GM23338 (cell line): ENCODE measurements around the gene OGA. TPM values are rescaled to one million over a fixed set of nuclear protein-coding genes. Genes with fewer than 3 reads are reported as not detected.

Experiments
- ATAC-seq: fragments of 200-7000 bp; cut with Tn5 transposase; 3 replicates; pipeline ENCODE4 v1.9.1; 2020
- DNase-seq: peaks from one replicate; pipeline ENCODE4 v3.0.0-alpha.2; 2015; ENCODE audit warnings: low spot score
- H2AFZ ChIP-seq: fragments of 200-600 bp; sonication (generic); 2 replicates; pipeline ENCODE4 v1.8.0; 2016; ENCODE audit warnings: antibody characterized with exemption, mild to moderate bottlenecking, moderate library complexity
- H3F3A ChIP-seq: fragments of 200-600 bp; sonication (generic); replicated peaks from 2 replicates; pipeline ENCODE4 v1.8.0; 2017; ENCODE audit warnings: antibody characterized with exemption, mixed run types, low read depth
- H3K27ac ChIP-seq: fragments of 200-600 bp; sonication (generic); 2 replicates; pipeline ENCODE4 v1.6.1; 2016; ENCODE audit warnings: low read depth
- H3K27me3 ChIP-seq: fragments of 200-600 bp; sonication (generic); 2 replicates; pipeline ENCODE4 v1.8.0; 2016; ENCODE audit warnings: mild to moderate bottlenecking, mixed run types, moderate library complexity; ENCODE audit not compliant: insufficient read depth
- H3K36me3 ChIP-seq: fragments of 200-600 bp; sonication (generic); 2 replicates; pipeline ENCODE4 v1.8.0; 2016; ENCODE audit warnings: mild to moderate bottlenecking; ENCODE audit not compliant: insufficient read depth
- H3K4me1 ChIP-seq: fragments of 200-600 bp; sonication (generic); 2 replicates; pipeline ENCODE4 v1.8.0; 2016; ENCODE audit warnings: mild to moderate bottlenecking, moderate library complexity; ENCODE audit not compliant: insufficient read depth
- H3K4me2 ChIP-seq: fragments of 200-600 bp; sonication (generic); 2 replicates; pipeline ENCODE4 v1.7.1; 2017; ENCODE audit warnings: mixed run types
- H3K4me3 ChIP-seq: fragments of 200-600 bp; sonication (generic); 2 replicates; pipeline ENCODE4 v1.6.1; 2016; ENCODE audit warnings: mixed run types
- H3K79me2 ChIP-seq: fragments of 200-600 bp; sonication (generic); replicated peaks from 2 replicates; pipeline ENCODE4 v1.8.0; 2017; ENCODE audit warnings: mild to moderate bottlenecking; ENCODE audit not compliant: insufficient read depth
- H3K9me2 ChIP-seq: fragments of 200-600 bp; sonication (generic); 2 replicates; pipeline ENCODE4 v1.8.0; 2017; ENCODE audit not compliant: insufficient read depth
- H4K20me1 ChIP-seq: fragments of 200-600 bp; sonication (generic); replicated peaks from 2 replicates; pipeline ENCODE4 v1.8.0; 2017; ENCODE audit warnings: mild to moderate bottlenecking; ENCODE audit not compliant: insufficient read depth
- H3K27ac Mint-ChIP-seq: 2 replicates; pipeline ENCODE4 v1.8.0; 2020; ENCODE audit warnings: inconsistent platforms, mild to moderate bottlenecking, moderate library complexity, mixed read lengths
- H3K27me3 Mint-ChIP-seq: 3 replicates; pipeline ENCODE4 v1.8.0; 2022; ENCODE audit warnings: low read depth, mild to moderate bottlenecking, moderate library complexity, mixed read lengths, inconsistent platforms; ENCODE audit not compliant: insufficient read depth, poor library complexity
- H3K36me3 Mint-ChIP-seq: 3 replicates; pipeline ENCODE4 v1.8.0; 2021; ENCODE audit warnings: low read depth, mild to moderate bottlenecking, inconsistent platforms, moderate library complexity, mixed read lengths
- H3K4me1 Mint-ChIP-seq: 3 replicates; pipeline ENCODE4 v1.8.0; 2020; ENCODE audit warnings: mild to moderate bottlenecking, inconsistent platforms, mixed read lengths
- H3K4me3 Mint-ChIP-seq: 3 replicates; pipeline ENCODE4 v1.8.0; 2021; ENCODE audit warnings: moderate library complexity, mild to moderate bottlenecking, inconsistent platforms, mixed read lengths
- H3K9me3 Mint-ChIP-seq: 3 replicates; pipeline ENCODE4 v1.8.0; 2020; ENCODE audit warnings: moderate library complexity, mild to moderate bottlenecking, inconsistent platforms, mixed read lengths
- EZH2 ChIP-seq: fragments of 200-600 bp; sonication (generic); IDR thresholded peaks from one replicate; pipeline ENCODE4 v1.8.0; 2017; ENCODE audit warnings: antibody characterized with exemption, mild to moderate bottlenecking, low read depth; ENCODE audit not compliant: unreplicated experiment
- EZH2phosphoT487 ChIP-seq: fragments of 200-600 bp; sonication (generic); IDR thresholded peaks from one replicate; pipeline ENCODE4 v1.8.1; 2018; ENCODE audit warnings: antibody characterized with exemption; ENCODE audit not compliant: unreplicated experiment
- POLR2AphosphoS5 ChIP-seq: IDR thresholded peaks from 2 replicates; pipeline ENCODE4 v1.6.1; 2016; ENCODE audit warnings: antibody characterized with exemption, low read depth
- polyA plus RNA-seq: library from polyadenylated mRNA; unstranded; fragments of >200 nt; fragmentation: Nextera tagmentation; extraction: Ambion mirVana; gene quantifications from 2 replicates; pipeline ENCODE4 v1.2.1, GENCODE V29; 2016
- total RNA-seq: library from RNA; depleted of rRNA; stranded (reverse); fragments of >200 nt; shearing (Covaris generic); gene quantifications from 2 replicates; pipeline ENCODE4 v1.2.3, GENCODE V29; 2014
- TF ChIP-seq, protein P1 (sequence below): IDR thresholded peaks from one replicate; pipeline ENCODE4 v1.6.1; 2018; ENCODE audit warnings: antibody characterized with exemption; ENCODE audit not compliant: unreplicated experiment
- TF ChIP-seq, protein P2 (sequence below): IDR thresholded peaks from 2 replicates; pipeline ENCODE4 v1.6.1; 2016; ENCODE audit warnings: antibody characterized with exemption

The OGA gene
- total and polyA plus RNA-seq, 2 experiments from 2014 or later = 68.4 to 131 TPM

DNA sequence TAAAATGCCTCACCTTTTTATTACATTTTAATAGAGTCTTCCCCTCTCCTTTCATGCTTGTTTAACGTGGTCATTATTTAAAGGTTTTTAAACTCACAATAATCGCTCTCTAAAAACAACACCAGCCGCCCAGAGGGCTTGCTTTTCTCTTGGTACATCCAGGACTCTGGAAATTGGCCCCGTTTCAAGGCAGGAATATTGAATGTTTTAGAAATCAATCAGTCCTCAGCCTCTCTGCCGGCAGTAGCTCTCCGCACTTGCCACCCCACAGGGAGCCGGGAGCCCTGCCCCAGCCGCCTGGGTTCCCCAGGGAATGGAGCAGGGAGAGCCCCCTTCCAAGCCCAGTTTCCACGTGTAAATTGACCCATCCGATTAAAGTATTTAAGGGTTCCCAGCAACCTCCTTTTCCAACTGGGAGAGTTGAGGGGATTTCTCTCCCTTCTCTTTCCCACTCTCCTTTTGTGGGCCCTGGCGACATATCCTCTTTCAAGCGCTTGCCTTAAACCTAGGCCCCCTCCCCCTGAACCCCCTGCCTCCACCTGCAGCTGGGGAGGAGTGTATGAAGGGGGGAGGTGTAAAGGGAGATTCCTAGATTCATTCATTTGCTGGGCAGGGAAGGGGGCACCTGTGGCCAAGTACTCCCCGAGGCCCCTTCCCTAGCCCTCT is 44.2 kb downstream of the OGA start (continued):
- TF ChIP-seq, protein P1, sequence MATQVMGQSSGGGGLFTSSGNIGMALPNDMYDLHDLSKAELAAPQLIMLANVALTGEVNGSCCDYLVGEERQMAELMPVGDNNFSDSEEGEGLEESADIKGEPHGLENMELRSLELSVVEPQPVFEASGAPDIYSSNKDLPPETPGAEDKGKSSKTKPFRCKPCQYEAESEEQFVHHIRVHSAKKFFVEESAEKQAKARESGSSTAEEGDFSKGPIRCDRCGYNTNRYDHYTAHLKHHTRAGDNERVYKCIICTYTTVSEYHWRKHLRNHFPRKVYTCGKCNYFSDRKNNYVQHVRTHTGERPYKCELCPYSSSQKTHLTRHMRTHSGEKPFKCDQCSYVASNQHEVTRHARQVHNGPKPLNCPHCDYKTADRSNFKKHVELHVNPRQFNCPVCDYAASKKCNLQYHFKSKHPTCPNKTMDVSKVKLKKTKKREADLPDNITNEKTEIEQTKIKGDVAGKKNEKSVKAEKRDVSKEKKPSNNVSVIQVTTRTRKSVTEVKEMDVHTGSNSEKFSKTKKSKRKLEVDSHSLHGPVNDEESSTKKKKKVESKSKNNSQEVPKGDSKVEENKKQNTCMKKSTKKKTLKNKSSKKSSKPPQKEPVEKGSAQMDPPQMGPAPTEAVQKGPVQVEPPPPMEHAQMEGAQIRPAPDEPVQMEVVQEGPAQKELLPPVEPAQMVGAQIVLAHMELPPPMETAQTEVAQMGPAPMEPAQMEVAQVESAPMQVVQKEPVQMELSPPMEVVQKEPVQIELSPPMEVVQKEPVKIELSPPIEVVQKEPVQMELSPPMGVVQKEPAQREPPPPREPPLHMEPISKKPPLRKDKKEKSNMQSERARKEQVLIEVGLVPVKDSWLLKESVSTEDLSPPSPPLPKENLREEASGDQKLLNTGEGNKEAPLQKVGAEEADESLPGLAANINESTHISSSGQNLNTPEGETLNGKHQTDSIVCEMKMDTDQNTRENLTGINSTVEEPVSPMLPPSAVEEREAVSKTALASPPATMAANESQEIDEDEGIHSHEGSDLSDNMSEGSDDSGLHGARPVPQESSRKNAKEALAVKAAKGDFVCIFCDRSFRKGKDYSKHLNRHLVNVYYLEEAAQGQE = no peak
- TF ChIP-seq, protein P2, sequence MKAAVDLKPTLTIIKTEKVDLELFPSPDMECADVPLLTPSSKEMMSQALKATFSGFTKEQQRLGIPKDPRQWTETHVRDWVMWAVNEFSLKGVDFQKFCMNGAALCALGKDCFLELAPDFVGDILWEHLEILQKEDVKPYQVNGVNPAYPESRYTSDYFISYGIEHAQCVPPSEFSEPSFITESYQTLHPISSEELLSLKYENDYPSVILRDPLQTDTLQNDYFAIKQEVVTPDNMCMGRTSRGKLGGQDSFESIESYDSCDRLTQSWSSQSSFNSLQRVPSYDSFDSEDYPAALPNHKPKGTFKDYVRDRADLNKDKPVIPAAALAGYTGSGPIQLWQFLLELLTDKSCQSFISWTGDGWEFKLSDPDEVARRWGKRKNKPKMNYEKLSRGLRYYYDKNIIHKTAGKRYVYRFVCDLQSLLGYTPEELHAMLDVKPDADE = no peak
- TF ChIP-seq POLR2AphosphoS5 (no peak), EZH2phosphoT487 (no peak)

DNA sequence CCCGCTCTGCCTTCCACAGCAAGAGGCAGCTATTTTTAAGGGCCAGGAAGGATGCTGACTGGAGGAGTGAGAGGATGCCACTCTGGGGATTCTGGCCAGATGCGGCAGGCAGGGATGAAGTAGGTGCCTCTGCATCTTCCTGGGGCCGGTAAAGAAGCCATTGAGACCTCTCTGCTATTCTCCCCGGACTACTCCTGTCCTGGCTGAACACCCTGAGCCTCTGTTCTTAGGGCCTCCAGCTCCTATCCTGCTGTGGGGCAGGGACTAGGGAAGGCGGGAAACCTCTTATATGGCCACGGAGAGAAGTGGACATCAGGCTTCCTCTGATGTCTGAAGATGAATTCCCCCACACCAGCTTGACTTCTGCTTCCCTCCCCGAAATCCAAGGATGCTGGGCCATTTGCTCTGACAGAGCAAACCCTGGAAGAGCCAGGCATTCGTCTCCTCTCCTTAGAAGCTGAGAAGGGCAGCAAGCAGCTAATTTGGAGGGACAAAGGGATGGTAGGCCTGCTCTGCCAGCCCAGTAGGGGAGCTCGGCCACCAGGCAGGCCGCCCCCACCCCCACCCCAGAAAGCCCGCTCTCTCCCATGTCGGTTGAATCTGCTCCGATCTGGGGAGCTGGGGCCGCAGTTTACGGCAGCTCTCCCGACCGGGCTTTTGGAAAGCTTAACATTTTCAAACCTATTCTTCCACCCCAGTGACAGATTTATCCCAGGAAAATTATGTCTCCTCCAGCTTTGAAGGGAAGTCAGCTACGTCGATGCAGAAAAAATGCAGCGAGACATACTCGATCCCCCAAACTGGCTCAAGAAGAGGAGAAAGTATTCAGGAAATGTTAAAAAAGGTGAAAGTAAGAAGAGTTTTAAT is 45.1 kb downstream of the OGA start:
- peak; percentile 43 for DNase-seq

More for the DNA sequence above, 45.1 kb downstream of the OGA start:
- peak overlapping the region; percentile 90 for H3K4me2 ChIP-seq
- peaks cover 41% of the 10 kb centered on the region for H3K4me1 ChIP-seq
- no peak overlapping the region for H3K27ac ChIP-seq
- no peaks in the 10 kb centered on the region for H3K79me2 ChIP-seq
- peaks cover 64% of the 10 kb centered on the region for H3K27me3 ChIP-seq
- TF ChIP-seq, protein P2 = no peak
- TF ChIP-seq EZH2 = peak; percentile 43
- H2AFZ ChIP-seq = no peak overlapping the region
- H3K27ac Mint-ChIP-seq = no peak overlapping the region
- no peaks in the 10 kb centered on the region for H3K36me3 ChIP-seq
- peaks cover 53% of the 10 kb centered on the region for H3K4me1 Mint-ChIP-seq
- peaks cover 6% of the 10 kb centered on the region for H3K36me3 Mint-ChIP-seq
- peak overlapping the region; percentile 57 for H3K4me3 ChIP-seq
- peak overlapping the region; percentile 64 for H3K4me3 Mint-ChIP-seq
- H3F3A ChIP-seq = peaks cover 11% of the 10 kb centered on the region
- H3K9me3 Mint-ChIP-seq = no peaks in the 10 kb centered on the region
- peak; percentile 6; the same call in 2 of the 3 replicates for ATAC-seq
- no peaks in the 10 kb centered on the region for H3K9me2 ChIP-seq
- peaks cover 73% of the 10 kb centered on the region for H3K27me3 Mint-ChIP-seq
- no peaks in the 10 kb centered on the region for H4K20me1 ChIP-seq
